Measurements from ENCODE around the gene RAG2.

The RAG2 gene

GRCh38 chr11:36617543-36618362 is 19.7 kb upstream of the RAG2 start:
- Histone ChIP-seq H2AFZ (ENCODE audit: low read depth, low read length) (no peak overlapping the region), H3K27ac (ENCODE audit: low read length) (peak overlapping the region; percentile 96), H4K20me1 (ENCODE audit: insufficient read depth, low read length) (no peaks in the 10 kb centered on the region), H3K4me3 (ENCODE audit: low read depth in 1 of 2, low read length in 2 of 2) (peak overlapping the region in 1 of 2 experiments; percentile 43; a peak in 2 of 4 replicates), H3K79me2 (ENCODE audit: insufficient read depth, low read length) (peaks cover 61% of the 10 kb centered on the region), H3K4me2 (ENCODE audit: insufficient read depth, low read length) (peak overlapping the region; percentile 62), H3K9me3 (ENCODE audit: insufficient read depth, low read length, severe bottlenecking) (no peaks in the 10 kb centered on the region), H3K36me3 (ENCODE audit: insufficient read depth, low read length) (no peaks in the 10 kb centered on the region), H3K27me3 (ENCODE audit: insufficient read depth, low read length, poor library complexity) (no peaks in the 10 kb centered on the region), H3K9ac (ENCODE audit: low read depth, low read length) (peak overlapping the region; percentile 59), H3K4me1 (ENCODE audit: insufficient read depth, low read length) (peaks cover 75% of the 10 kb centered on the region)
- ATAC-seq (ENCODE audit: insufficient read depth, low read depth) (peak; percentile 8; the same call in 2 of the 3 replicates), DNase-seq (no peak)
- TF ChIP-seq CTCF (IDR thresholded peaks at IDR 0.05; ENCODE audit: borderline replicate concordance, extremely low read depth, low read length, poor library complexity, severe bottlenecking) (no peak), EZH2 (IDR thresholded peaks at IDR 0.05; ENCODE audit: borderline replicate concordance, low read depth, low read length, severe bottlenecking) (no peak)

- H3K36me3 ChIP-seq (ENCODE audit: insufficient read depth, low read length) = no peaks in the 10 kb centered on the region
- TF ChIP-seq CTCF (IDR thresholded peaks at IDR 0.05; ENCODE audit: borderline replicate concordance, extremely low read depth, low read length, poor library complexity, severe bottlenecking) = no peak
- TF ChIP-seq EZH2 (IDR thresholded peaks at IDR 0.05; ENCODE audit: borderline replicate concordance, low read depth, low read length, severe bottlenecking) = no peak
- H4K20me1 ChIP-seq (ENCODE audit: insufficient read depth, low read length) = no peaks in the 10 kb centered on the region
- no peak overlapping the region for H3K9ac ChIP-seq (ENCODE audit: low read depth, low read length)
- no peaks in the 10 kb centered on the region for H3K9me3 ChIP-seq (ENCODE audit: insufficient read depth, low read length, severe bottlenecking)
- H3K4me2 ChIP-seq (ENCODE audit: insufficient read depth, low read length) = no peak overlapping the region
- H3K79me2 ChIP-seq (ENCODE audit: insufficient read depth, low read length) = peaks cover 42% of the 10 kb centered on the region
- peaks cover 64% of the 10 kb centered on the region for H3K4me1 ChIP-seq (ENCODE audit: insufficient read depth, low read length)
- DNase-seq (no peak), ATAC-seq (ENCODE audit: insufficient read depth, low read depth) (no peak)
- no peak overlapping the region for H2AFZ ChIP-seq (ENCODE audit: low read depth, low read length)
- H3K4me3 ChIP-seq (ENCODE audit: low read depth in 1 of 2, low read length in 2 of 2) = no peak overlapping the region
- H3K27me3 ChIP-seq (ENCODE audit: insufficient read depth, low read length, poor library complexity) = no peaks in the 10 kb centered on the region
- peak overlapping the region; percentile 34 for H3K27ac ChIP-seq (ENCODE audit: low read length)
Observed at GRCh38 chr11:36615826-36616225, 17.8 kb upstream of the RAG2 start.

GRCh38 chr11:36609383-36609782 is 11.3 kb upstream of the RAG2 start:
- Histone ChIP-seq H3K79me2 (ENCODE audit: insufficient read depth, low read length) (peaks cover 14% of the 10 kb centered on the region), H3K4me2 (ENCODE audit: insufficient read depth, low read length) (peak overlapping the region; percentile 14; the same call in 1 of the 2 replicates), H3K4me1 (ENCODE audit: insufficient read depth, low read length) (peaks cover 77% of the 10 kb centered on the region), H3K9ac (ENCODE audit: low read depth, low read length) (peak overlapping the region; percentile 30), H2AFZ (ENCODE audit: low read depth, low read length) (peak overlapping the region; percentile 17; the same call in 1 of the 2 replicates), H4K20me1 (ENCODE audit: insufficient read depth, low read length) (no peaks in the 10 kb centered on the region), H3K4me3 (ENCODE audit: low read depth in 1 of 2, low read length in 2 of 2) (no peak overlapping the region), H3K27me3 (ENCODE audit: insufficient read depth, low read length, poor library complexity) (no peaks in the 10 kb centered on the region), H3K36me3 (ENCODE audit: insufficient read depth, low read length) (no peaks in the 10 kb centered on the region), H3K27ac (ENCODE audit: low read length) (peak overlapping the region; percentile 71), H3K9me3 (ENCODE audit: insufficient read depth, low read length, severe bottlenecking) (no peaks in the 10 kb centered on the region)
- ATAC-seq (ENCODE audit: insufficient read depth, low read depth) = peak; percentile 44
- TF ChIP-seq CTCF (IDR thresholded peaks at IDR 0.05; ENCODE audit: borderline replicate concordance, extremely low read depth, low read length, poor library complexity, severe bottlenecking) (no peak), EZH2 (IDR thresholded peaks at IDR 0.05; ENCODE audit: borderline replicate concordance, low read depth, low read length, severe bottlenecking) (no peak)
- no peak for DNase-seq
